Choroid plexus epithelial cell (primary cell): ENCODE measurements around the gene UBE2C.

Source experiments
- DNase-seq: peaks from one replicate; pipeline ENCODE4 v3.0.0-alpha.2; 2010; ENCODE audit warnings: low read depth
- H3K4me3 ChIP-seq: 2 replicates; pipeline ENCODE4 v1.5.1; 2011; ENCODE audit warnings: low read depth, mild to moderate bottlenecking, control low read depth, low read length, moderate library complexity
- CTCF ChIP-seq: conservative IDR thresholded peaks from 2 replicates; pipeline ENCODE4 v1.5.1; 2011; ENCODE audit warnings: low read depth, mild to moderate bottlenecking, control low read depth, inconsistent platforms, low read length, moderate library complexity

UBE2C gene

GRCh38 chr20:45774945-45775344, 37.5 kb upstream of the UBE2C start:
- H3K4me3 ChIP-seq, result no peak overlapping the region
- TF ChIP-seq CTCF, result no peak
- DNase-seq, result no peak

DNA sequence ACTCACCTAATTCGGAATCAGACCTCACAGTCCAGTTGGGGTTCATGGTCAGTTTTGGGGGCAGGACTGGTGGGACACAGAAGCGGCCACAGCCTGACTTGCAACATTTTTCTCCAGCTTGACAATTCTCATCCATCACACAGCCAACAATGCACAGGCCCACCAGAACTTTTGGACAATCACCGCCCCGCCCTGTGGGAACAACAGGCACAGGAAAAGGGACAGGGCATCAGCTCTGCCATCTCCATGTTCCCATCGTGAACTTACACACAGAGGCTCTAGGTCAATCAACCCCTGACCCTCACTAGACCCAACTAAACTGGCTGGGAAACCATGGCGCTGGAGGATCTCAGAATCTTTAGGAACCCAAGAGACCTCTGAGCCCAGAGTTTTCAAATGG, 37.0 kb upstream of the UBE2C start:
- no peak for DNase-seq
- H3K4me3 ChIP-seq, result no peak overlapping the region
- no peak for TF ChIP-seq CTCF

DNA sequence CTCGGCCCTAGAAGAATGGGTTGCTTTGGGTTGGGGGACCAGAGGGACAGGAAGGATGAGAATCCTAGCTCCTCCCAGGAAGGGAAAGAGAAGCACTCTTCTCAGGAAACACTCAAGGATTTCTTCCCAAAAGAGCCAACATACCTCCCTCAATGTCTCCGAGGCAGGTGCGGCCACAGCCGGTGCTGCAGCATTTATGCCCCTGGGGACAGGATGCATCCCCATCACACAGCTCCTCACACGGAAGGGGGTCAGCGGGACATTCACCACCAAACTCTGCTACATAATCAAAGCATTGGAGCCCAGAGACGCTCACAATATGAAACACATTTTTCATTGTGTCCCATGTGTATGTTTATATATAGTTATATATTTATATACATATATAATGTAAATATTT, 35.5 kb upstream of the UBE2C start:
- H3K4me3 ChIP-seq, result no peak overlapping the region
- no peak for DNase-seq
- no peak for TF ChIP-seq CTCF

GRCh38 chr20:45779011-45779915, 33.2 kb upstream of the UBE2C start:
- H3K4me3 ChIP-seq, result no peak overlapping the region
- DNase-seq, result peak; percentile 98
- TF ChIP-seq CTCF, result no peak

- no peak for DNase-seq
- no peak overlapping the region for H3K4me3 ChIP-seq
- no peak for TF ChIP-seq CTCF
These were observed 32.3 kb upstream of the UBE2C start for GRCh38 chr20:45780159-45780558.

DNA sequence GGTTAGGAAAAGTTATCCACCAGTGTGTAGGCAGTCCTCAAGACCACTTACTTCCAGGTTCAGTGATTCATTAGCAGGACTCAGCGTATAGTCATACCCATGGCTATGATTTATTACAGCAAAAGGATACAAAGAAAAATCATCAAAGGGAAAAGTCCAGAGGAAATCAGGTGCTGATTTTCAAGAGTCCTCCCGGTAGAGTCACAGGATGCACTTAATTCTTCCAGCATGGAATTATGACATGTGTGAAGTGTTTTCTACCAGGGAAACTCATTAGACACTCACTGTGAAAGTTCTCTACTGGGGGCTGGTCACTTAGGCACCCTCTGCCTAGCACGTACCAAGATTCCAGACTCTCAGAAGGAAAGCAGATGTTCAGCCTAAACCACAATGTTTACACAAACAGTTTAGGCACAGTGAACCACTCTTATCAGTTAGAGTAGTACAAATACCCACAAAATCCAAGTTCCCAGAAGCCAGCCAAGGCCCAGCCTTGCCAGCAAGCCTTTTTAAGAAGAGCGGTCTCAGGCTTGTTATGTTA, 31.0 kb upstream of the UBE2C start:
- no peak for TF ChIP-seq CTCF
- H3K4me3 ChIP-seq, result no peak overlapping the region
- DNase-seq, result peak; percentile 79

DNA sequence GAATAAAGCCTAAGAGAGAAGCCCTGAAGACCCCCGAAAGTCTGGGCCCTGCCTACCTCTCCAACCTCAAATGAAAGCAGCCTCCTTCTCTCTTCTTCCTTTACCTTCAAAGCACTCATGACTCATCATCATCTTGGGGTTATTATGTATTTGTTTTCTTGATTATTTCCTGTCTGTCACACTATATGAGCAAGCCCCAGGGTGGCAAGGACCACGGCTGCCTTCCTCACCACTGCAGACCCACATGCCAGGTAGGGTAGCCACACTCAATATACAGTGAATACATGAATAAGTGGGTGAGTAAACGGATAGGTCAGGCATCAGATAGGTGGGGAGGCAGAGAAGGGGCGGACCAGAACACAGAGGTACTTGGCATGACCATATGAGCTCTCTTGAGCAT, 29.6 kb upstream of the UBE2C start:
- no peak for DNase-seq
- no peak for TF ChIP-seq CTCF
- no peak overlapping the region for H3K4me3 ChIP-seq
